Fibroblast of the aortic adventitia (primary cell): ENCODE measurements around the gene HINFP. TPM values are rescaled to one million over a fixed set of nuclear protein-coding genes. Genes with fewer than 3 reads are reported as not detected.
A peak's percentile ranks its signal among the peaks of the same experiment; 100 is the strongest.

Source experiments
- DNase-seq: peaks from one replicate; pipeline ENCODE4 v3.0.0-alpha.2; 2010; ENCODE audit warnings: low read depth
- H3K4me3 ChIP-seq: 2 replicates; pipeline ENCODE4 v1.5.1; 2011; ENCODE audit warnings: low read depth, mild to moderate bottlenecking, control low read depth, low read length, moderate library complexity
- total RNA-seq: library from RNA; depleted of rRNA; stranded (reverse); fragments of >200 nt; gene quantifications from 2 replicates; pipeline ENCODE4 v1.2.3, GENCODE V29; 2012; ENCODE audit warnings: low replicate concordance
- TF ChIP-seq, protein P1 (sequence below): IDR thresholded peaks from 2 replicates; pipeline ENCODE4 v1.5.1; 2011; ENCODE audit warnings: mild to moderate bottlenecking, low read length, control low read depth, inconsistent platforms; ENCODE audit not compliant: insufficient read depth

The HINFP gene
- total RNA-seq, 1 donor = 19.1 TPM

DNA sequence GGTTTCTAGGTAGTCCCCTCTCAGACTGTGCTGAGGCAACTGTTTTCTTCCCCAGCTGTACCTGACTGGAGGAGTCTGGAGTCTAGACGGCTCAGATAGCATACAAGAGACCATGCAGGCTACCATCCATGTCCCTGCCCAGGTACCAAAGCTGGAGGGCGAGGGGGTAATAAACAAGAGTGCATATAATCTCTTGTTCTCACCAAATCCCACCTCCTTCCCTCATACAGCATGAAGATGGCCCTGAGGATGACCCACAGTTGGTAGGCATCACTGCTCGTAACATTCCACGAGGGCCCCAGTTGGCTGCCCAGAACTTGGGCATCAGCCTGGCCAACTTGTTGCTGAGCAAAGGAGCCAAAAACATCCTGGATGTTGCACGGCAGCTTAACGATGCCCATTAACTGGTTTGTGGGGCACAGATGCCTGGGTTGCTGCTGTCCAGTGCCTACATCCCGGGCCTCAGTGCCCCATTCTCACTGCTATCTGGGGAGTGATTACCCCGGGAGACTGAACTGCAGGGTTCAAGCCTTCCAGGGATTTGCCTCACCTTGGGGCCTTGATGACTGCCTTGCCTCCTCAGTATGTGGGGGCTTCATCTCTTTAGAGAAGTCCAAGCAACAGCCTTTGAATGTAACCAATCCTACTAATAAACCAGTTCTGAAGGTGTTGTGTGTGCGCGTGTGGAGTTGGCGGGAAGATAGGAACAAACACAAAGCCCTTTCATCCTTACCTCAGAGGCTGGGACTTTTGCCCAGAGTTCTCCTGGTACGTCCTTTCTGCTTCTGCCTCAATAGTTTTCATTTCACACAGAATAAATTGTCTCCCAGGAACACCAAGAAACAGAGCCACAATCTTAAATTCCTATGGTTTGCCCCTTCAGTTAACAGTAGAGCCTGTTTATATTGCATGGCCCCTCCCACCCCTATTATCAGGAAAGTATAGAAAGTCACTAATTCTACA is 28.2 kb upstream of the HINFP start:
- H3K4me3 ChIP-seq = peak overlapping the region; percentile 75
- TF ChIP-seq, protein P1, sequence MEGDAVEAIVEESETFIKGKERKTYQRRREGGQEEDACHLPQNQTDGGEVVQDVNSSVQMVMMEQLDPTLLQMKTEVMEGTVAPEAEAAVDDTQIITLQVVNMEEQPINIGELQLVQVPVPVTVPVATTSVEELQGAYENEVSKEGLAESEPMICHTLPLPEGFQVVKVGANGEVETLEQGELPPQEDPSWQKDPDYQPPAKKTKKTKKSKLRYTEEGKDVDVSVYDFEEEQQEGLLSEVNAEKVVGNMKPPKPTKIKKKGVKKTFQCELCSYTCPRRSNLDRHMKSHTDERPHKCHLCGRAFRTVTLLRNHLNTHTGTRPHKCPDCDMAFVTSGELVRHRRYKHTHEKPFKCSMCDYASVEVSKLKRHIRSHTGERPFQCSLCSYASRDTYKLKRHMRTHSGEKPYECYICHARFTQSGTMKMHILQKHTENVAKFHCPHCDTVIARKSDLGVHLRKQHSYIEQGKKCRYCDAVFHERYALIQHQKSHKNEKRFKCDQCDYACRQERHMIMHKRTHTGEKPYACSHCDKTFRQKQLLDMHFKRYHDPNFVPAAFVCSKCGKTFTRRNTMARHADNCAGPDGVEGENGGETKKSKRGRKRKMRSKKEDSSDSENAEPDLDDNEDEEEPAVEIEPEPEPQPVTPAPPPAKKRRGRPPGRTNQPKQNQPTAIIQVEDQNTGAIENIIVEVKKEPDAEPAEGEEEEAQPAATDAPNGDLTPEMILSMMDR = no peak
- peak; percentile 41 for DNase-seq

DNA sequence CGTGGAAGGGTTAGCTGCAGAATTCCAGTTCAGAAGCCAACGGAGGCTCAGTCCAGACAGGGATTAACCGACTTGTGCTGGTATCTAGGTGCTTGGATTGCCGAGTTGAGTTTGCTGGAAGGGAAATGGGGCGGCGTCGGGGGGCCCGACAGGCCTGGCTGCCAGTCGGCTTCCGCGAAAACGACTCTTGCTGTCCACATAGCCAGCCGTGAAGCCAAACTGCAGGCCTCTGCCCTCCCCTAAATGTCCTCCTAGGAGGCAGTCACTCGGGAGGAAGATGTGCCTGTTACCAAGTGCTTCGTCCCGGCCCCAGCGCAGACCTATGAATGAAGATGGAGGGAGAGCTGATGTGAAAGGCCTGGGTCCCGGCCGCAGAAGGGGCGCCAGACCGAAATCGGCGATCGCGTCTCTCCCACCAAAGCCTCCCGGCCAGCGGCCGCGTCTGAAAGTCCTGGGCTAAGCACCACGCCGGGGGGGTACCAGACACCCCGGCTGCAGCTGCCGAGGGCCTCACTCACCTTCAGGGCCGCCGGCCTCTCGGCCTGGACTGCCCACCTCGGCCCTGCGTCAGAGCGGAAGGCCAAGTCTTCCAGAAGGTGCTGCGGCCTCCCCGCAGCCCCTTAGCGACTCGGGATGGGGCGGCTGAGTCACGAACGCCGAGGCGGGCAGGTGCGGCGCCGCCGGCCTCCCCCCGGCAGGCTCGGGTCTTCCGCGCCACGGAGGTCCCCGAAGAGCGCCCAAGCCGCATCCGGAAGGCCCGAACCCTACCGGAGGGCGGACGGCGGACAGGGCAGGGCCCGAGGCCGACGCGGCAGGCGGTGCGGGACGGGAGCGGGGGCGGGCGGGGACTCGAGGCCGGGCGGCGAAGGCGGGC is 27.2 kb upstream of the HINFP start:
- peak; percentile 38 for DNase-seq
- peak overlapping the region; percentile 75 for H3K4me3 ChIP-seq
- TF ChIP-seq, protein P1 = no peak

DNA sequence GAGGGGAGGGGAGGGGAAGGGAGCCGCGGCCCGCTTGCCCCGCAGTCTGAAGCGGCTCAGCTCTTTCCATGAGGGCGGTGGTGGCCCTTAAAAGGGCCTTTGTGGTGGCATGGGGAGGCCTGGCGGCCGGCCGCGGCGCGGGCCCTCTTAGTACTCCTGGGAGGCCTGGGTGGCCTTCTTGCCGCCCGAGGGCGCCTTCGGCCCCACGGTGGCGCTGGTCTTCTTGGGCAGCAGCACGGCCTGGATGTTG is 26.6 kb upstream of the HINFP start:
- H3K4me3 ChIP-seq = peak overlapping the region; percentile 75
- TF ChIP-seq, protein P1 = peak; percentile 74
- DNase-seq = peak; percentile 80

DNA sequence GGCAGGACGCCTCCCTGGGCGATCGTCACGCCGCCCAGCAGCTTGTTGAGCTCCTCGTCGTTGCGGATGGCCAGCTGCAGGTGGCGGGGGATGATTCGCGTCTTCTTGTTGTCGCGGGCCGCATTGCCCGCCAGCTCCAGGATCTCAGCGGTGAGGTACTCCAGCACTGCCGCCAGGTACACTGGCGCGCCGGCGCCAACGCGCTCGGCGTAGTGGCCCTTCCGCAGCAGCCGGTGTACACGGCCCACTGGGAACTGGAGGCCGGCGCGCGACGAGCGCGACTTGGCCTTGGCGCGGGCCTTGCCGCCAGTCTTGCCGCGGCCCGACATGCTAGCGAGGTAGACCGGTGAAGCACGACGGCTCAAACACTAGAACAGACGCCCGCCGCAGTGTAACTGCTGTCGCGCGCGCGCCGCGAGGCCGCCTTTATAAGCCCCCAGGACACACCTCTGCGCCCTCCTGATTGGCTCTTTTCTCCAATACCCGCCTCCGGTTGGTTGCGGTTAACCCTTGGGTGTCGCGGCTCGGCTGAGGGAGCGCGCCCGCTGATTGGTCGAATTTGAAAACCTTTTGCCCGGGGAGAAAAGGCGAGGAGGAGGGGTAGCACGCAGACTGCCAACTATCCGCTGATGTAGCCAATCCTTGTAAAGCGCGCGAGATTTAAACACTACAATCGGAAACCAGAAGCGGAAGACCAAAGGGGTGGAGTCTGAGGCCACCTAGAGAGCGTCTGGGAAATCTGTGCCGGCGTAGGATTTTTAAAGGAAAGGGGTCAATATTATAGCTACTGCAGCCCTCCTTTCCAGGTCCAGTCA is 26.1 kb upstream of the HINFP start:
- DNase-seq = peak; percentile 100
- H3K4me3 ChIP-seq = peak overlapping the region; percentile 75
- TF ChIP-seq, protein P1 = no peak

DNA sequence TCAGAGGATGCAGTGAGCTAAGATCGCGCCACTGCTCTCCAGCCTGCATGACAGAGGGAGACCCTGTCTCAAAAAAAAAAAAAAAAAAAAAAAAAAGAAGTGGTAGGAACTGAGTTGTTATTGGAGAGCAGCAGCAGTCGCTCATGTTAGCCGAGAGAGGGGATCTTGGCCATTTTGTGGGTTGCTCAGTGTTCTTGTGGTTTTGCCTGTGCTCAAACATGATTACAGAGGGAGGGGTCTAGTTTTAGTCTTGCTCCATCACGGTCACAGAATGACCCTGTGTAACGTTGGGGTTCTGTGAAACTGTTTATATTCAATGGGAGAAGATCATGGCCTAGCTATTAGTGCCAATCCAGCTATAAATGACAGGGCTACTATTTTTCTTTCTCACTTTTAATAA is 21.7 kb upstream of the HINFP start:
- H3K4me3 ChIP-seq = no peak overlapping the region
- TF ChIP-seq, protein P1 = no peak
- no peak for DNase-seq

DNA sequence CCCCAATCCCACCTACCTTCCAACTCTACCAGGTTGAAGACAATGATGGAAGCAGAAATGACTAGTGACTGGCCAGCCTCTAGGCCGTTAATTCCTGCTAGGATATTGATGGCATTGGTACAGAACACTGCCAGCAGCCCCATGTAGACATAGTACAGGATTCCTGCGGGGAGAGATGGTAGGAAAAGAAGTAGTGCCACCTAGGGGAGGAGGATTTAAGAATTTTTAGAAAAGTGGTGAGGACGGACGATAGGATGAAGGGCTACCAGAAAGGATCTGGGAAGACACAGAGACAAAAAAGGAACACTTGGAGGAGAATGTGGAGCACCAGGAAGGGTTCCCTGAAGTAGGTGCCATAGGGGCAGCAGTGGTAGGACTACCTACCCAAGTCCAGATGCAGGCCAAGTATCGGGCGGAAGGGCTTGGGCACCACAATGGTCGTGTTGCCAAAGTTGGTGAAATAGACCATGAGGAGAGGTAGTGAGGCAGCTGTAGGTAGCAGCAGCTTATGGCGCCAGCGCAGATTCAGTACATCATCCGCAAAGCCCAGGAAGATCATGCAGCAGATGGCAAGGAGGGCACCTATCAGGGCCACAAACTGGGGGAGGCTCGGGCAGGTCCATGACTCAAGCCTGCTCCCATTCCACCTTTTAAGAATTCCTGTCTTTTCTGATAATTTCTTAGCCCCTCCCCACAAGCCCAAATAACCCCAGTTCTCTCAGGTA is 21.0 kb upstream of the HINFP start:
- DNase-seq = peak; percentile 67
- TF ChIP-seq, protein P1 = peak; percentile 53
- peak overlapping the region; percentile 90 for H3K4me3 ChIP-seq
